Heart left ventricle (tissue), 16 donors: Measurements from ENCODE around the gene PNPLA2. TPM values are rescaled to one million over a fixed set of nuclear protein-coding genes. Genes with fewer than 3 reads are reported as not detected.
A peak's percentile ranks its signal among the peaks of the same experiment; 100 is the strongest.

Source experiments
- ATAC-seq, 4 donors: fragments of 200-7000 bp; cut with Tn5 transposase; one replicate each; pipeline ENCODE4 v1.9.1; 2020 to 2022; ENCODE audit warnings: moderate library complexity in 4 of 4, mild to moderate bottlenecking in 3 of 4, moderate number of reproducible peaks in 1 of 4
- DNase-seq, 5 donors: peaks; one replicate each; pipeline ENCODE4 v3.0.0-alpha.2; 2020
- H3K27ac ChIP-seq, 12 donors: fragments of 200-600 bp; sonication (generic) in 4 of 12; one replicate each; pipeline versions ENCODE4 v1.5.0 to v1.8.0; 2016 to 2022; ENCODE audit warnings: mild to moderate bottlenecking in 2 of 12
- H3K27me3 ChIP-seq, 9 donors: fragments of 200-600 bp; sonication (generic) in 2 of 9; one replicate each; pipeline versions ENCODE4 v1.5.1 to v1.8.0; 2016 to 2022; ENCODE audit warnings: mild to moderate bottlenecking in 3 of 9
- H3K36me3 ChIP-seq, 9 donors: fragments of 200-600 bp; sonication (generic) in 2 of 9; one replicate each; pipeline versions ENCODE4 v1.5.0 to v1.8.0; 2018 to 2022; ENCODE audit warnings: mild to moderate bottlenecking in 2 of 9
- H3K4me1 ChIP-seq, 12 donors: fragments of 200-600 bp; sonication (generic) in 4 of 12; one replicate each; pipeline versions ENCODE4 v1.5.0 to v1.8.0; 2016 to 2022; ENCODE audit warnings: mild to moderate bottlenecking in 3 of 12
- H3K4me3 ChIP-seq, 12 donors: fragments of 200-600 bp; sonication (generic) in 4 of 12; one replicate each; pipeline versions ENCODE4 v1.5.0 to v1.8.0; 2017 to 2022; ENCODE audit warnings: mild to moderate bottlenecking in 9 of 12, moderate library complexity in 4 of 12
- H3K9me3 ChIP-seq, 12 donors: fragments of 200-600 bp; sonication (generic) in 4 of 12; one replicate each; pipeline versions ENCODE4 v1.5.0 to v1.8.0; 2016 to 2022; ENCODE audit warnings: mild to moderate bottlenecking in 1 of 12
- POLR2A ChIP-seq, 2 donors: fragments of 450-650 bp; IDR thresholded peaks; one replicate each; pipeline ENCODE4 v1.6.1; 2017; ENCODE audit warnings: antibody characterized with exemption in 2 of 2, mild to moderate bottlenecking in 2 of 2, moderate library complexity in 2 of 2
- WGBS, 4 donors: extraction: QIAGEN DNeasy Blood & Tissue Kit in 2 of 4; methylation state at CpG; one replicate each; pipeline versions ENCODE4 v1.1.5 to v1.1.7; 2013 to 2018; 5-methylcytosine and 5-hydroxymethylcytosine counted together
- intact Hi-C, 10 donors: fragments of 100-400 bp; cut with DNase I; formaldehyde crosslinking; loops; one replicate each; pipeline versions ENCODE4 v1.11.1 to v1.14.2; 2022
- polyA plus RNA-seq, 2 donors: library from polyadenylated mRNA; stranded (reverse); fragments of 200-250 nt; gene quantifications; one replicate each; pipeline ENCODE4 v1.2.3, GENCODE V29; 2013
- total RNA-seq, 9 donors: library from RNA; depleted of rRNA in 2 of 9; stranded (reverse); fragments of >200 nt in 2 of 9; fragmentation: NEBNext Ultra II Directional in 3 of 9; extraction: Animal tissue kit (Norgen Biotek cat#: 25700) in 3 of 9; gene quantifications; one replicate each; pipeline versions ENCODE4 v1.1.0 to v1.2.4, GENCODE V29; 2016 to 2023
- TF ChIP-seq, protein P1 (sequence below), 12 donors: fragments of 200-600 bp; sonication (generic) in 4 of 12; IDR thresholded peaks; one replicate each; pipeline versions ENCODE4 v1.5.0 to v1.8.0; 2018 to 2022; ENCODE audit warnings: antibody characterized with exemption in 12 of 12, mild to moderate bottlenecking in 5 of 12
- donor health status: ischemic (EF 13 %, LVEDD 7.1; RV severe dilation, severe dysfunction).
- donor health status: healthy with polysubstance abuse.
- donor health status: DM: no; HTN: yes; CAD: no.
- donor health status: DM: no; HTN: no; CAD: no.
- donor health status: ischemic (EF 25% LVEDD 6.9; RV normal size, moderate dysfunction).
- donor health status: ischemic (EF 25% LVEDD 5.7; RV mildly dilated, moderate dysfunction).
- donor health status: healthy.
- donor health status: DM: yes; HTN: yes; CAD: no.
- donor health status: ischemic (EF 35%, LVEDD 5.7; RV mildly dilated, moderate dysfunction).
- donor health status: nonischemic (EF 11% LVEDD 7.7; RV severe dilation, severe dysfunction).
- donor health status: DM: yes; HTN: yes; CAD: no.
- donor health status: PGD.
- donor health status: ischemic (EF 29% LVEDD 5.4; RV normal size, mild dysfunction).
- donor health status: nonischemic (EF 23%, LVEDD 6.1; RV moderate dilation, normal function).

PNPLA2 gene
- total and polyA plus RNA-seq, 11 donors = 112 to 348 (median 215) TPM

DNA sequence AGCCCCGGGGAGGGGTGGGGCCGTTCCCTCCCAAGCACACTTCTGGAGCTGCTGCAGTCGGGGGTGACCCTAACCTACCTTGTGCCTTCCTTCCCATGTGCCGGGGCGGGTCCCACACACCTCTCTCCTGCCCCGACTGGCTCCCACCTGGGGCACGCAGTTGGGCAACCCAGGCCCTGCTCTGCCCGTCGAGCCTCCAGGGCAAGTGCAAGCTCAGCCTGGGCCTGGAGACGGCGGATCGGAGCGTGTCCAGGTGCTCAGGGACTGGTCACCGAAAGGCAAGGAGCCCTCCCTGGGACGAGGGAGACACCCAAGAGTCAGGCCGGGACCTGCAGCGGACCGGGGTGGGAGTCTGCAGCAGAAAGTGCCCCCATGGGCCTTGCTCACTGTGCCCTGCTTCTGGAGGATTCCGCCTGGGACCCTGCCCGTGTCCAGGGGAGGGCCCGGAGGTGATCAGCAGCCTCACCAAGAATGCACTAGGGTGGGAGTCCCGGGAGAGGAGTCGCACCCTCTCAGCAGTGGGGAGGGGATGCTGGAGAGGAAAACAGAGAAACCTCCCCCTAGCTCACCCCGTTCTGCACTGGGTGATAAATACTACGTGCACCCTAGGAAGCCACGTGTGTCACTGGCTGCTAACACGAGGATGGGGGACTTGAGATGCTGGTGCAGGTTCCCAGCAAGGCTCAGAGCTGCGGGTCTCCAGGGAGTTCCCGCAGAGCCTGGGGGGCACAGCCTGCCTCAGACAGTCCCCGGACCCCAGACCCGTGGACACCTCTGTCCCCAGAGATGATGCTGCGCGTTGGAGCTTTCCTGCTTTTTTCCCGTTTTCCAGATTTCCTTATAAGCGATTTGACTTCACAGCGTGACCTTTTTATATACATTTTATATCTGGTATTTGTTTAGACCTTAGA is 36.2 kb upstream of the PNPLA2 start:
- WGBS, 4 donors = 73 to 79% (median 78%) methylated on average over 31 to 36 of the region's 36 CpGs
- Histone ChIP-seq H3K27me3 (no peaks in the 10 kb centered on the region), H3K4me1 (peaks cover 0 to 23% (median 15%) of the 10 kb centered on the region in 12 donors), H3K4me3 (no peak overlapping the region), H3K36me3 (peaks cover 0 to 3% (median 0%) of the 10 kb centered on the region in 9 donors), H3K27ac (no peak overlapping the region), H3K9me3 (no peaks in the 10 kb centered on the region)
- TF ChIP-seq, protein P1, sequence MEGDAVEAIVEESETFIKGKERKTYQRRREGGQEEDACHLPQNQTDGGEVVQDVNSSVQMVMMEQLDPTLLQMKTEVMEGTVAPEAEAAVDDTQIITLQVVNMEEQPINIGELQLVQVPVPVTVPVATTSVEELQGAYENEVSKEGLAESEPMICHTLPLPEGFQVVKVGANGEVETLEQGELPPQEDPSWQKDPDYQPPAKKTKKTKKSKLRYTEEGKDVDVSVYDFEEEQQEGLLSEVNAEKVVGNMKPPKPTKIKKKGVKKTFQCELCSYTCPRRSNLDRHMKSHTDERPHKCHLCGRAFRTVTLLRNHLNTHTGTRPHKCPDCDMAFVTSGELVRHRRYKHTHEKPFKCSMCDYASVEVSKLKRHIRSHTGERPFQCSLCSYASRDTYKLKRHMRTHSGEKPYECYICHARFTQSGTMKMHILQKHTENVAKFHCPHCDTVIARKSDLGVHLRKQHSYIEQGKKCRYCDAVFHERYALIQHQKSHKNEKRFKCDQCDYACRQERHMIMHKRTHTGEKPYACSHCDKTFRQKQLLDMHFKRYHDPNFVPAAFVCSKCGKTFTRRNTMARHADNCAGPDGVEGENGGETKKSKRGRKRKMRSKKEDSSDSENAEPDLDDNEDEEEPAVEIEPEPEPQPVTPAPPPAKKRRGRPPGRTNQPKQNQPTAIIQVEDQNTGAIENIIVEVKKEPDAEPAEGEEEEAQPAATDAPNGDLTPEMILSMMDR (IDR thresholded peaks at IDR 0.05) = no peak
- intact Hi-C loops = no loop called here
- DNase-seq = peak in 1 of 5 donors; percentile 23
- no peak for ATAC-seq

DNA sequence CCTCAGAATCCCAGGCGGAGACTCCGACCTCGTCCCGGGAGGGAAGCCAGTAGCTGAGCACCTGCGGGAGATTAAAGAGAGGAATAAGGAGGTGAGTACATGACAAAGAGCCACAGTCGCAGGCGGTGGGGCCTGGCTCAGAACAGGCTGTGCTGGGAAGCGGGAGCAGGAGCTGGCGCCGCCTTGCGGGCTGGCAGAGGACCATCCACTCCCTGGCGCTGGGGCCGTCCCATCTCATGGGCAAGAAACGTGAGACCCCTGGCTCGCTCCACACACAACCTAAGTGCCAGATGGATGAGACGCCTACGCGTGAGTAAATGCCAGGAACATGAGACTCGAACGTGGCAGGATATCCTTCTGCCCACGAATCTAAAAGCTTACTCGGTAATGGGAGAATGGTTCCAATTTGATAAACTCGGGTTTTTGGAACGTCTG is 35.1 kb upstream of the PNPLA2 start:
- no peaks in the 10 kb centered on the region for H3K9me3 ChIP-seq
- H3K36me3 ChIP-seq = peaks cover 0 to 3% (median 0%) of the 10 kb centered on the region in 9 donors
- ATAC-seq (peak; percentile 52 to 90 (median 78)), DNase-seq (peak; percentile 50 to 85 (median 73))
- intact Hi-C loops = no loop called here
- TF ChIP-seq POLR2A (IDR thresholded peaks at IDR 0.05) = no peak
- TF ChIP-seq, protein P1 (IDR thresholded peaks at IDR 0.05) = peak in 11 of 12 donors; percentile 35 to 70 (median 58)
- peaks cover 0 to 6% (median 0%) of the 10 kb centered on the region in 9 donors for H3K27me3 ChIP-seq
- H3K27ac ChIP-seq = peak overlapping the region in 1 of 12 donors; percentile 29
- H3K4me3 ChIP-seq = no peak overlapping the region
- WGBS, 4 donors = 19 to 35% (median 33%) methylated on average over 23 to 24 of the region's 24 CpGs
- H3K4me1 ChIP-seq = peaks cover 0 to 16% (median 8%) of the 10 kb centered on the region in 12 donors

DNA sequence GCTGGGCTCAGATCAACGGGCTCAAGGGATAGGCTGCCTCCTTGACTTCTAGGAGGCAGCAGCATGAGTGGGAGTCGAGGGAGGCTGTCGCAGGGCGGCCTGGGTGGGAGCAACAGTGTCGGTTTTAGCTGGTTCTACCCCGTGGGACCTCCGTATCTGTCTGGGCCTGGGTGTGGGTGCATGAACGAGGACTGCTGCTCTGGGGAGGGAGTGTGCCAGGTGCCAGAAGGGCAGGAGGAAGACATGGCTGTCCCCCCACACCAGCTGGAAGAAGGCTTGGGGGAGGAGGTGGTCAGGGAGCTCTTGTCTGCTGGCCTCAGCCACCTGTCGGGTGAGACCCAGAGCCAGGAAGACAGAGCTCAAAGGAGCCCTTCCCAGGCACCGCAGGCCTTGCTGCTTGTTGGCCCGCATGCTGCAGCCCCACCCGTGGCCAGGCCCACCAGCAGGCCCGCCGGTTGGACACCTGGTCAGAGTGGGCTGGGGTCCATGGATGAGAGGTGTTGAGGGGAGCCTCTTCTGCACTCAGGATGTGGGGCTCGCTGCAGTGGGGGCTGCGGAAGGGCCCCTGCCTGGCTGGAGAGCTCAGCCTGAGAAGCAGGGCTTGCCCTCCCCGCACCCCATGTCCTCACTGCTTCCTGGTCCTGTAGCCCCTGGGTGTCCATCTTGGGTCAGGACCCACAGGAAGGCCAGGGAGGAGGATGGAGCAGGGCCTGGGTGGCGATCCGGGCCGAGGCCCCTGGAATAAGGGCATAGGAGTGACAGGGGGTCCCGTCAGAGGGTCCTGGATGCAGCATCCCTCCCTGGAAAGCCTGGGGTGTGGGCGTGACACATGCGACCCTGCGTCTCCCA is 32.3 kb upstream of the PNPLA2 start:
- 75 to 80% (median 77%) methylated on average over 15 to 24 of the region's 24 CpGs for WGBS, 4 donors
- ATAC-seq (no peak), DNase-seq (no peak)
- Histone ChIP-seq H3K27me3 (peaks cover 0 to 22% (median 7%) of the 10 kb centered on the region in 9 donors), H3K27ac (no peak overlapping the region), H3K4me1 (peaks cover 0 to 14% (median 10%) of the 10 kb centered on the region in 12 donors), H3K9me3 (no peaks in the 10 kb centered on the region), H3K4me3 (no peak overlapping the region), H3K36me3 (peaks cover 0 to 7% (median 0%) of the 10 kb centered on the region in 9 donors)
- TF ChIP-seq, protein P1 (IDR thresholded peaks at IDR 0.05) = no peak
- no peak for TF ChIP-seq POLR2A (IDR thresholded peaks at IDR 0.05)
- intact Hi-C loops = no loop called here
